DND-41 (cell line): Measurements from ENCODE around the gene MCF2L2.

ENCODE experiments used
- ATAC-seq: fragments of 200-7000 bp; cut with Tn5 transposase; 3 replicates; pipeline ENCODE4 v1.9.1; 2021; ENCODE audit warnings: low read depth; ENCODE audit not compliant: insufficient read depth
- DNase-seq: peaks from one replicate; pipeline ENCODE4 v3.0.0-alpha.2; 2020
- H2AFZ ChIP-seq: 2 replicates; pipeline ENCODE4 v1.6.0; 2012; ENCODE audit warnings: low read depth, low read length
- H3K27ac ChIP-seq: 2 replicates; pipeline ENCODE4 v1.5.1; 2012; ENCODE audit warnings: low read length, inconsistent platforms
- H3K27me3 ChIP-seq: fragments of 200-600 bp; sonication (generic); 2 replicates; pipeline ENCODE4 v1.6.0; 2012; ENCODE audit warnings: low read length, mild to moderate bottlenecking, inconsistent platforms; ENCODE audit not compliant: insufficient read depth, poor library complexity
- H3K36me3 ChIP-seq: 2 replicates; pipeline ENCODE4 v1.5.1; 2012; ENCODE audit warnings: low read length, inconsistent platforms; ENCODE audit not compliant: insufficient read depth
- H3K4me1 ChIP-seq: 2 replicates; pipeline ENCODE4 v1.5.1; 2012; ENCODE audit warnings: mild to moderate bottlenecking, low read length; ENCODE audit not compliant: insufficient read depth
- H3K4me2 ChIP-seq: 2 replicates; pipeline ENCODE4 v1.6.0; 2012; ENCODE audit warnings: mild to moderate bottlenecking, moderate library complexity, low read length, inconsistent platforms; ENCODE audit not compliant: insufficient read depth
- H3K4me3 ChIP-seq, 2 experiments: fragments of 200-600 bp in 1 of 2; shearing (Covaris generic) in 1 of 2; 2 replicates each; pipeline ENCODE4 v1.5.1; 2012 to 2016; ENCODE audit warnings: inconsistent platforms in 2 of 2, low read length in 2 of 2, mild to moderate bottlenecking in 2 of 2, low read depth in 1 of 2, moderate library complexity in 1 of 2
- H3K79me2 ChIP-seq: 2 replicates; pipeline ENCODE4 v1.6.0; 2012; ENCODE audit warnings: low read length, inconsistent platforms; ENCODE audit not compliant: insufficient read depth
- H3K9ac ChIP-seq: 2 replicates; pipeline ENCODE4 v1.6.0; 2012; ENCODE audit warnings: low read depth, mild to moderate bottlenecking, inconsistent platforms, low read length, moderate library complexity
- H3K9me3 ChIP-seq: 2 replicates; pipeline ENCODE4 v1.5.1; 2012; ENCODE audit warnings: low read length, moderate library complexity, mild to moderate bottlenecking, inconsistent platforms; ENCODE audit not compliant: insufficient read depth, severe bottlenecking
- H4K20me1 ChIP-seq: 2 replicates; pipeline ENCODE4 v1.6.0; 2012; ENCODE audit warnings: low read length; ENCODE audit not compliant: insufficient read depth
- CTCF ChIP-seq: IDR thresholded peaks from 2 replicates; pipeline ENCODE4 v1.5.1; 2012; ENCODE audit warnings: borderline replicate concordance, low read length, moderate library complexity, mild to moderate bottlenecking; ENCODE audit not compliant: poor library complexity, severe bottlenecking; ENCODE audit errors: extremely low read depth
- EZH2 ChIP-seq: IDR thresholded peaks from 3 replicates; pipeline ENCODE4 v1.6.1; 2012; ENCODE audit warnings: borderline replicate concordance, low read depth, mild to moderate bottlenecking, moderate library complexity, low read length, inconsistent platforms; ENCODE audit not compliant: severe bottlenecking

The MCF2L2 gene

GRCh38 chr3:183220828-183221227, 207.6 kb downstream of the MCF2L2 start:
- H3K4me1 ChIP-seq: no peaks in the 10 kb centered on the region
- no peaks in the 10 kb centered on the region for H3K9me3 ChIP-seq
- TF ChIP-seq EZH2 (no peak), CTCF (no peak)
- no peak overlapping the region for H2AFZ ChIP-seq
- no peaks in the 10 kb centered on the region for H3K27me3 ChIP-seq
- no peak overlapping the region for H3K4me2 ChIP-seq
- no peak overlapping the region for H3K4me3 ChIP-seq
- H3K79me2 ChIP-seq: no peaks in the 10 kb centered on the region
- H3K27ac ChIP-seq: no peak overlapping the region
- no peaks in the 10 kb centered on the region for H4K20me1 ChIP-seq
- no peak for DNase-seq
- H3K36me3 ChIP-seq: no peaks in the 10 kb centered on the region
- no peak overlapping the region for H3K9ac ChIP-seq
- ATAC-seq: no peak

- no peak overlapping the region for H3K27ac ChIP-seq
- H3K4me3 ChIP-seq: no peak overlapping the region
- DNase-seq (no peak), ATAC-seq (no peak)
- H3K9me3 ChIP-seq: no peaks in the 10 kb centered on the region
- TF ChIP-seq CTCF: no peak
- TF ChIP-seq EZH2: no peak
- H3K36me3 ChIP-seq: no peaks in the 10 kb centered on the region
- H4K20me1 ChIP-seq: no peaks in the 10 kb centered on the region
- no peaks in the 10 kb centered on the region for H3K4me1 ChIP-seq
- H3K79me2 ChIP-seq: no peaks in the 10 kb centered on the region
- H3K9ac ChIP-seq: no peak overlapping the region
- no peak overlapping the region for H3K4me2 ChIP-seq
- H3K27me3 ChIP-seq: no peaks in the 10 kb centered on the region
- no peak overlapping the region for H2AFZ ChIP-seq
Observed at GRCh38 chr3:183218826-183219225, 209.6 kb downstream of the MCF2L2 start.

GRCh38 chr3:183217548-183218332, 210.7 kb downstream of the MCF2L2 start:
- DNase-seq: no peak
- Histone ChIP-seq H2AFZ (no peak overlapping the region), H4K20me1 (no peaks in the 10 kb centered on the region), H3K27me3 (no peaks in the 10 kb centered on the region), H3K36me3 (no peaks in the 10 kb centered on the region), H3K4me3 (no peak overlapping the region), H3K79me2 (no peaks in the 10 kb centered on the region), H3K4me1 (no peaks in the 10 kb centered on the region), H3K9me3 (no peaks in the 10 kb centered on the region), H3K9ac (no peak overlapping the region), H3K4me2 (no peak overlapping the region), H3K27ac (no peak overlapping the region)
- no peak for TF ChIP-seq EZH2
- no peak for TF ChIP-seq CTCF
- ATAC-seq: no peak
